SK-N-SH (cell line): Measurements from ENCODE around the gene PBX3.

Experiments used
- CTCF ChIP-seq: fragments of 200-600 bp; sonication (generic); IDR thresholded peaks from 2 replicates; pipeline ENCODE4 v1.6.1; 2017; ENCODE audit warnings: antibody characterized with exemption, mild to moderate bottlenecking, moderate library complexity
- REST ChIP-seq: IDR thresholded peaks from 2 replicates; pipeline ENCODE4 v1.6.1; 2012; ENCODE audit warnings: mild to moderate bottlenecking, low read depth, low read length, moderate library complexity
- SIN3A ChIP-seq: IDR thresholded peaks from 2 replicates; pipeline ENCODE4 v1.6.1; 2012; ENCODE audit warnings: low read depth, mild to moderate bottlenecking, low read length, moderate library complexity, borderline replicate concordance
- SMC3 ChIP-seq: IDR thresholded peaks from 2 replicates; pipeline ENCODE4 v1.6.1; 2012; ENCODE audit warnings: low read depth, low read length, improper control_type of control experiment
- YY1 ChIP-seq: IDR thresholded peaks from 2 replicates; pipeline ENCODE4 v1.4.0; 2012; ENCODE audit warnings: low read depth, mild to moderate bottlenecking
- TF ChIP-seq, protein P1 (sequence below): fragments of 150-350 bp; IDR thresholded peaks from 2 replicates; pipeline ENCODE4 v1.6.1; 2017; ENCODE audit warnings: antibody characterized with exemption, low read length, low read depth, borderline replicate concordance

DNA sequence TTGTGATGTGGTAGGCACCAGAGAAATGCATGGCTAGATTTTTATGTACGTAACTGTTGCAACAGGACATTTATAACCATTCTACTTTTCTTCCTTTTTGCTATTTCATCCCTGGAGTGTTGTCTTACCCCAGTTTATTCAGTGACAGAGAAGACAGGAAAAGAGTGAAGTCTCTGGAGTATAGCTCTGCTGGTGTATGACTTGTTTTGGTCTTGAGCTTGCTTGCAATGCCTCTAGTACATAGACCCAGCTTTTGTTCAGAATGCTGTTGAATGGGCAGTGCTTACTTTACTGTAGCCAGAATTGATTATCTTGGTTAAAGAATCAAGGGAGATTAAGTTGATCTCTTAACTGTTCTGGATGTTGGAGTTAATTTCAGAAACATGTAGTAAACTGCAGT lies 94.3 kb downstream of the PBX3 start:
- TF ChIP-seq CTCF (no peak), YY1 (no peak), REST (no peak), SMC3 (no peak), SIN3A (no peak)
- TF ChIP-seq, protein P1, sequence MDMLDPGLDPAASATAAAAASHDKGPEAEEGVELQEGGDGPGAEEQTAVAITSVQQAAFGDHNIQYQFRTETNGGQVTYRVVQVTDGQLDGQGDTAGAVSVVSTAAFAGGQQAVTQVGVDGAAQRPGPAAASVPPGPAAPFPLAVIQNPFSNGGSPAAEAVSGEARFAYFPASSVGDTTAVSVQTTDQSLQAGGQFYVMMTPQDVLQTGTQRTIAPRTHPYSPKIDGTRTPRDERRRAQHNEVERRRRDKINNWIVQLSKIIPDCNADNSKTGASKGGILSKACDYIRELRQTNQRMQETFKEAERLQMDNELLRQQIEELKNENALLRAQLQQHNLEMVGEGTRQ = no peak
